Measurements from ENCODE around the gene ARL6IP6.

Gene ARL6IP6

DNA sequence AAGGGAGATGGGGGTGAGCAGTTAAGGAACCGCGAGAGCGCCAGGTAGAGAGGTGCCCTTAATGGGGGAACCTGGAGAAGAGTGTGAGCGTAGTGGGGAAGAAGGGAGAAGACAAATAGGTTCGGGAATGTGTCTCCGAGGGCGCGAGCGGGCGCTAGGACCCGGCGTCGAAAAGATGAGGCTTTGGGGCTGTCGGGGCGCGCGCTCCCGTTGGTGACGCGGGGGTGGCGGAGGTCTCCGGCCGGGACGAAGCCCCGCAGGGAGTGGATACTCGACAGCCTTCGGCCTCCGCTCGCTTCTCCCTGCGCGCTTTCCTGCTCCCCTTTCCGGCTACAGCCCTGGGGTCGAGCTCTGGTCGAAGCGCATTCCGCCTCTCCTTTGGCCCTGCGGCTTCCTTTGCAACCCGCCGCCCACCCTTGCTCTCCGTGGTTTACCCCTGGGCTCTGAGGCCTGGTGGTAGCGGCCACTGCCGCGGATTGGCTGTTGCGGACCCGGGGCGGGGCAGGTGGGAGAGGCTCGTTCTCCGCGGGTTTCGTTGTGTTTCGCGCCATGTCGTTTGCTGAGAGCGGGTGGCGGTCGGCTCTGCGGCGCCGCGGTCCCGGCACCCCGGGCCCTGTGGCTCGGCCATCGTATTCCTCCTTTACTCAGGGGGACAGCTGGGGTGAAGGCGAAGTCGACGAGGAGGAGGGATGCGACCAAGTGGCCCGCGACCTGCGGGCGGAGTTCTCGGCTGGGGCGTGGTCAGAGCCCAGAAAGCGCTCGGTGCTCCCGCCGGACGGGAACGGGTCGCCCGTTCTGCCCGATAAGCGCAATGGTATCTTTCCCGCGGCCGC is at the start of gene ARL6IP6:
ARL6IP6 (plus strand) TSS at position 545 of the 833 bp plus-strand sequence; CDS start at position 550, 5 bp downstream.
- in situ Hi-C loops (cut with HindIII; ENCODE audit: low pct_ligation_motif_present, low sequenced_read_pairs) = no loop called here
- no peaks in the 10 kb centered on the region for H3K27me3 ChIP-seq (replicated peaks)
- H3K27ac ChIP-seq = peak within 1 kb of the TSS; percentile 98
- TF ChIP-seq, protein P1, sequence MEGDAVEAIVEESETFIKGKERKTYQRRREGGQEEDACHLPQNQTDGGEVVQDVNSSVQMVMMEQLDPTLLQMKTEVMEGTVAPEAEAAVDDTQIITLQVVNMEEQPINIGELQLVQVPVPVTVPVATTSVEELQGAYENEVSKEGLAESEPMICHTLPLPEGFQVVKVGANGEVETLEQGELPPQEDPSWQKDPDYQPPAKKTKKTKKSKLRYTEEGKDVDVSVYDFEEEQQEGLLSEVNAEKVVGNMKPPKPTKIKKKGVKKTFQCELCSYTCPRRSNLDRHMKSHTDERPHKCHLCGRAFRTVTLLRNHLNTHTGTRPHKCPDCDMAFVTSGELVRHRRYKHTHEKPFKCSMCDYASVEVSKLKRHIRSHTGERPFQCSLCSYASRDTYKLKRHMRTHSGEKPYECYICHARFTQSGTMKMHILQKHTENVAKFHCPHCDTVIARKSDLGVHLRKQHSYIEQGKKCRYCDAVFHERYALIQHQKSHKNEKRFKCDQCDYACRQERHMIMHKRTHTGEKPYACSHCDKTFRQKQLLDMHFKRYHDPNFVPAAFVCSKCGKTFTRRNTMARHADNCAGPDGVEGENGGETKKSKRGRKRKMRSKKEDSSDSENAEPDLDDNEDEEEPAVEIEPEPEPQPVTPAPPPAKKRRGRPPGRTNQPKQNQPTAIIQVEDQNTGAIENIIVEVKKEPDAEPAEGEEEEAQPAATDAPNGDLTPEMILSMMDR (IDR thresholded peaks at IDR 0.05; ENCODE audit: low read depth, low read length, missing control alignments) = no peak
- peak; percentile 90 for DNase-seq
- peaks cover 3% of the 10 kb centered on the region for H3K36me3 ChIP-seq (replicated peaks)
- H3K4me3 ChIP-seq (ENCODE audit: low read depth, low read length) = peak within 1 kb of the TSS; percentile 97

DNA sequence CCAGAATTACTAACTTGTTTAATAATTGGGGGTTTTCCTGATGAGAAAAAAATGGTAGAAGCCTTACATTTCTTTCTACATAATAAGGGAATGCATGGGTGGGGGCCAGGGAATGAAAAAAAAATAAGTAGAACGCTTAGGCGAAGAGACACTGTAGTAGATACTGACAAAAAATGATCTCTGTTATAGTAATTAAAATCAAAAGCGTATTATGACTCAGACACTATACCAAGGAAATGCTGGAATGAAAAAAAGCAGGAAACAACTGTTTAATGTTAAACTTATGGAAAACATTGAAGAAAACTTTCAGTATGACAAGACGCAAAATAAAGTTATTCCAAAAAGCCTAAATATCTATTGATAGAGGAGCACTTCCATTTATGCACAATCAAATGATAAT is 44.1 kb upstream of the ARL6IP6 start:
- in situ Hi-C loops (cut with HindIII; ENCODE audit: low pct_ligation_motif_present, low sequenced_read_pairs) = no loop called here
- Histone ChIP-seq H3K36me3 (replicated peaks) (peaks cover 46% of the 10 kb centered on the region), H3K27ac (no peak overlapping the region), H3K4me3 (ENCODE audit: low read depth, low read length) (no peak overlapping the region), H3K27me3 (replicated peaks) (no peaks in the 10 kb centered on the region)
- TF ChIP-seq, protein P1 (IDR thresholded peaks at IDR 0.05; ENCODE audit: low read depth, low read length, missing control alignments) = no peak
- no peak for DNase-seq

DNA sequence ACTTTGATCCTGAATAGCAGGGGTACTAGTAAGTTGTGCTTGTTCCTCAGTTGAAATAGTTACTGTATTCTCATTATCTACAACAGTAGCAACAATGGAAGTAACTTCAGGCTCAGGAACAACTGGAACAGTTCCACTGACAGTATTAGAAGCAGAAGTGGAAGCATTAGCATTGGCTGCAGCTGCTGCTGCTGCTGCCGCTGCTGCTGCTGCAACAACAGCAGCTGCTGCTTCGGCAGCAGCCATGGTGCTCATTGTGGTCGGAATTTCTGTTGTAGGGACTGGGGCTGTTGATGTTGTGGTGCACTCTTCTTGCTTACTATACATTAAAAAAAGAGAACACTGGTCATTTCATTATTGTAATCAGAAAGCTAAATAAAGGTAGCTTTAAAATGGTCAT is 42.0 kb upstream of the ARL6IP6 start:
- TF ChIP-seq, protein P1 (IDR thresholded peaks at IDR 0.05; ENCODE audit: low read depth, low read length, missing control alignments) = no peak
- in situ Hi-C loops (cut with HindIII; ENCODE audit: low pct_ligation_motif_present, low sequenced_read_pairs) = no loop called here
- Histone ChIP-seq H3K27ac (no peak overlapping the region), H3K27me3 (replicated peaks) (no peaks in the 10 kb centered on the region), H3K4me3 (ENCODE audit: low read depth, low read length) (no peak overlapping the region), H3K36me3 (replicated peaks) (peaks cover 49% of the 10 kb centered on the region)
- no peak for DNase-seq

DNA sequence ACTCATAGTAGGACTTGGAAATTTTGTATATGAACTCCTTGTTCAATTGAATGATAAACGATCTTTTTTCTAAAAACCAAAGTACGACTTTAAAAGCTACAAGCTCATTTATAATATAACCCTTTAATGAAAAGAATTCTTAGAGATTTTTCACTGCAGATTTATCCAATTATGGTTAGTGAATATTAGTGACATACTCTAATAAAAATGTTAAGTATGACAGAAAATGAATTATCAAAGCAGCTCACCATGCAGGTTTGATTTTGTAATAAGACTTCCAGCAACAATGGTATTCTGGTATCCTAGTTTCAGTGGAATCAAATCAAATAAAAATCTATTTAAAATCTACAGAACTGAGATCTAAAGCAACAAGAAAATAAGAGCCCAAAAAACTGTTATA is 39.6 kb upstream of the ARL6IP6 start:
- no peak for DNase-seq
- TF ChIP-seq, protein P1 (IDR thresholded peaks at IDR 0.05; ENCODE audit: low read depth, low read length, missing control alignments) = no peak
- peaks cover 42% of the 10 kb centered on the region for H3K36me3 ChIP-seq (replicated peaks)
- H3K27ac ChIP-seq = no peak overlapping the region
- in situ Hi-C loops (cut with HindIII; ENCODE audit: low pct_ligation_motif_present, low sequenced_read_pairs) = no loop called here
- H3K4me3 ChIP-seq (ENCODE audit: low read depth, low read length) = no peak overlapping the region
- H3K27me3 ChIP-seq (replicated peaks) = no peaks in the 10 kb centered on the region

DNA sequence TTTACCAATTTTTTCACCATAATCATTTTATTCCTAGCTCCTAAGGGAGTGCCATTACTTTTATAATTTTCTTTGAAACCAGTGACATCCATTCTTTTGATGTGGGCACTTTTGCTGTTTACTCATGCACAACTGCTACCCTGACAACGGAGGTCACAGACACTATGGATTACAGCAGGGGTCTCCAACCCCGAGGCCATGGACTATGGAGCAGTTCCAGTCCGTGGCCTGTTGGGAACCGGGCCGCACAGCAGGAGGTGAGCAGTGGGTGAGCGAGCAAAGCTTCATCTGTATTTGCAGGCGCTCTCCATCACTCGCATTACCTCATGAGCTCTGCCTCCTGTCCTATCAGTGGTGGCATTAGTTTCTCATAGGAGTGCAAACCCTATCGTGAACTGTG is 35.8 kb upstream of the ARL6IP6 start:
- H3K36me3 ChIP-seq (replicated peaks) = peaks cover 19% of the 10 kb centered on the region

More for the DNA sequence above, 35.8 kb upstream of the ARL6IP6 start:
- TF ChIP-seq, protein P1 (IDR thresholded peaks at IDR 0.05; ENCODE audit: low read depth, low read length, missing control alignments) = no peak
- Histone ChIP-seq H3K27me3 (replicated peaks) (no peaks in the 10 kb centered on the region), H3K27ac (no peak overlapping the region), H3K4me3 (ENCODE audit: low read depth, low read length) (no peak overlapping the region)
- no peak for DNase-seq
- in situ Hi-C loops (cut with HindIII; ENCODE audit: low pct_ligation_motif_present, low sequenced_read_pairs) = no loop called here

Data from brain microvascular endothelial cell (primary cell).